Omental fat pad (tissue), 4 donors: Measurements from ENCODE around the gene FAT3. TPM values are rescaled to one million over a fixed set of nuclear protein-coding genes. Genes with fewer than 3 reads are reported as not detected.
A peak's percentile ranks its signal among the peaks of the same experiment; 100 is the strongest.

ENCODE experiments used
- ATAC-seq: fragments of 150-250 bp; one replicate; pipeline ENCODE4 v1.9.1; 2016; ENCODE audit warnings: mild to moderate bottlenecking, moderate library complexity; ENCODE audit not compliant: low FRiP score
- DNase-seq: peaks from one replicate; pipeline ENCODE4 v3.0.0-alpha.2; 2019; ENCODE audit warnings: low spot score
- total RNA-seq, 4 donors: library from RNA; depleted of rRNA; stranded (reverse); fragments of >200 nt; gene quantifications; one replicate each; pipeline ENCODE4 v1.1.0, GENCODE V29; 2016
- TF ChIP-seq, protein P1 (sequence below), 3 donors: fragments of 450-650 bp; IDR thresholded peaks; one replicate each; pipeline ENCODE4 v1.5.1; 2016 to 2017; ENCODE audit warnings: antibody characterized with exemption in 3 of 3, mild to moderate bottlenecking in 3 of 3, moderate library complexity in 2 of 3

FAT3 gene
- total RNA-seq, 4 donors from 2014 or later = 1.1 to 3.2 (median 2.2) TPM

DNA sequence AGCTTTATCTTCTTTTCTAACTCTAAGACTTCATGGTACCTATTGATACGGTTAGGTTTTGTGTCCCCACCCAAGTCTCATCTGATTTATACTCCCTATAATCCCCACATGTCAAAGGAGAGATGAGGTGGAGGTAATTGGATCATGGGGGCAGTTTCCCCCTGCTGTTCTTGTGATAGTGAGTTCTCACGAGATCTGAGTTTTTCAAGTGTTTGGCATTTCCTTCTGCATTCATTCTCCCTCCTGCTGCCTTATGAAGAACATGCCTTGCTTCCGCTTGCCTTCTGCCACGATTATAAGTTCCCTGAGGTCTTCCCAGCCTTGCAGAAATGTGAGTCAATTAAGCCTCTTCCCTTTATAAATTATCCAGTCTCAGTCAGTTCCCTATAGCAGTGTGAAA, 5.1 kb upstream of the FAT3 start:
- TF ChIP-seq, protein P1, sequence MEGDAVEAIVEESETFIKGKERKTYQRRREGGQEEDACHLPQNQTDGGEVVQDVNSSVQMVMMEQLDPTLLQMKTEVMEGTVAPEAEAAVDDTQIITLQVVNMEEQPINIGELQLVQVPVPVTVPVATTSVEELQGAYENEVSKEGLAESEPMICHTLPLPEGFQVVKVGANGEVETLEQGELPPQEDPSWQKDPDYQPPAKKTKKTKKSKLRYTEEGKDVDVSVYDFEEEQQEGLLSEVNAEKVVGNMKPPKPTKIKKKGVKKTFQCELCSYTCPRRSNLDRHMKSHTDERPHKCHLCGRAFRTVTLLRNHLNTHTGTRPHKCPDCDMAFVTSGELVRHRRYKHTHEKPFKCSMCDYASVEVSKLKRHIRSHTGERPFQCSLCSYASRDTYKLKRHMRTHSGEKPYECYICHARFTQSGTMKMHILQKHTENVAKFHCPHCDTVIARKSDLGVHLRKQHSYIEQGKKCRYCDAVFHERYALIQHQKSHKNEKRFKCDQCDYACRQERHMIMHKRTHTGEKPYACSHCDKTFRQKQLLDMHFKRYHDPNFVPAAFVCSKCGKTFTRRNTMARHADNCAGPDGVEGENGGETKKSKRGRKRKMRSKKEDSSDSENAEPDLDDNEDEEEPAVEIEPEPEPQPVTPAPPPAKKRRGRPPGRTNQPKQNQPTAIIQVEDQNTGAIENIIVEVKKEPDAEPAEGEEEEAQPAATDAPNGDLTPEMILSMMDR (IDR thresholded peaks at IDR 0.05) = no peak
- ATAC-seq = no peak
- no peak for DNase-seq

DNA sequence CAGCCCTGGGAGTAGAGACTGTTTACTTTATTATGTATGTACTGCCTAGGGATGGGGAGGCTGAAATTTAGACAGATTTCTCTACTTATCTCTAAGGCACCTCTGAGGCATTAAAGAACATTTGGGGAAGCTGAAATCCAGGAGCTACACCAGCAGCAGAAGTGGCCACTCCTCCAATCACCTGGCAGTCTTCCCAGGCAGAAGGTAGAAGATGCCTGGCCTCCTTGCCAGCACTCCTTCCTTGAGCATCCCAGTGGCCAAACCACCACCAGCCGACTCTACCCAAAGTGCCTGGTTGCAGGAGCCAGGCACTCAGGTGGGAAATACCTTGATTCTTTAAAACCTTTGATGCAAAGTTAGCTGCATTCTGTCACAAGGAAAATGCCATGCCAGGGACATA, 1.9 kb upstream of the FAT3 start:
- DNase-seq = no peak
- ATAC-seq = no peak
- TF ChIP-seq, protein P1 (IDR thresholded peaks at IDR 0.05) = no peak

DNA sequence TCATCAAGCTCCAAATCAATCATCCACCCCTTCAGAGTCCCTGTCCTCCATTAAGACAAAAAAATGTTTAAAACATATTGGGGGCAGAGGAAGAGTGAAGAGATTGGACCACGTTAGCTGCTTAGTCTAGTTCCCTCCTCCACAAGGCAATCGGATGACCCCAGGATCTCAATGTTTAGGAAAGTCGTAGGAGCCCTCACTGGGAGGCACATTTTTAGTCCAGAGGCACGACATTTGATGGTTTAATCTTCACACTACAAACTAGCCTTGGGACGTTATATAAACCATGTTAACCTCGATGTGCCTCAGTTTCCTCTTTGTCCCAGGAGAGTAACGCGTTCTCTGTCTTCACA, 588 bp upstream of the FAT3 start:
- DNase-seq (no peak), ATAC-seq (no peak)
- TF ChIP-seq, protein P1 (IDR thresholded peaks at IDR 0.05) = no peak

DNA sequence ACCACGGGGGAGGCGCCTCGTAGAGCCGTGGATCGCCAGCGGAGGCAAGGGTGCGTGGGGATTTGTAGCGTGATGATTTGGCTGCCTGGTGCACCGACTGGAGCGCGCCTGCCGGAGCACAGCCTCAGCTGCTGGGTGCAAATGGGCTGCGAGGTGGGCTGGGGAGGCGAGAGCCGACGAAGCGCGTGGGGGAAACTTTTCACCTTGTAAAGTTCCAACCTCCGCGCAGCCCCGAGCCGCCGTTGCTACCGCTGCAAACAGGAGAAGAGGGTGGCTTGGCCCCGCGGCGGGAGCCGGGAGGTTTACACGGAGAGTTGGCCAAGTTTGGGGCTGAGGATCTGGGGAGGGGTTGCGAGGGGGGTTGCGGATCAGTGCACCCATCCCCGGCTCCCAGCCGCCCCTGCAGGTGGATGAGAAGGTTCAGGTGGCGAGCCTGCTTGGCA, 528 bp downstream of the FAT3 start:
- ATAC-seq (peak; percentile 11), DNase-seq (no peak)
- TF ChIP-seq, protein P1 (IDR thresholded peaks at IDR 0.05) = no peak

DNA sequence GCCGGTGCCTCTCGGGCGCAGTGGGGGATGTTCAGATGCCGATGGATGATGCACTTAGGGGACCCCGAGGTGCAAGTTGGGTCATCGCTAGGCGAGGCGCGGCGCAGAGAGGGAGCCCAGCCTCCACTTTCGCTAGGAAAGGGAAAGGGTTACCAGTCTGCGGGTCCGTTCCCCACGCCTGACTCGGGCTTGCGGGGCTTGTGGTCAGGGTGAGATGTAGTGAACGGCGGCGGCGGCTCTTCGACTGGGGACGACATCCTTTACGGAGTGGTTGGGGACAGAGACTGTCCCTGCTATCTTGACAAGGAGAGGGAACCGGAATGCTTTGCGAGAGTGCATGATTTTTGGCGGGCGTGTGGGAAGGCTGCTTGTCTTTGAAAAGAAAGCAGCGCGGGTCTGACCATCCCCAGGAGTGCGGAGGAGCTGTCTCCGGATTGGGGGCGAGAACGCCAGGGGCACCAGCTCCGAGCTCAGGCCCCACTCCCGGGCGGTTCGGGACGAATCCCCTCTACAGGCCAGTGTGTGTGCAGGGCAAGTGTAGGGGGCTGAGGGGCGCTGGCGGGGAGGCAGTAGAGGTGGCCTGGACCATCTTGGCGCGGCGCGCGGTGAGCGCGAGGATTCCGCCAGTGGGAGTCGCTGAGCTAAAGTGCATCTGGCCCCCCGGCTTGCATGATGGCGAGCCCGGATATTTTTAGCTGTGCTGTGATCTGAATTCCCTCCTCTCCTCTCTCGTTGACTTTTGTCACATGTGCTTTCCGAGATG, 1.1 kb downstream of the FAT3 start:
- TF ChIP-seq, protein P1 (IDR thresholded peaks at IDR 0.05) = no peak
- DNase-seq = no peak
- no peak for ATAC-seq

DNA sequence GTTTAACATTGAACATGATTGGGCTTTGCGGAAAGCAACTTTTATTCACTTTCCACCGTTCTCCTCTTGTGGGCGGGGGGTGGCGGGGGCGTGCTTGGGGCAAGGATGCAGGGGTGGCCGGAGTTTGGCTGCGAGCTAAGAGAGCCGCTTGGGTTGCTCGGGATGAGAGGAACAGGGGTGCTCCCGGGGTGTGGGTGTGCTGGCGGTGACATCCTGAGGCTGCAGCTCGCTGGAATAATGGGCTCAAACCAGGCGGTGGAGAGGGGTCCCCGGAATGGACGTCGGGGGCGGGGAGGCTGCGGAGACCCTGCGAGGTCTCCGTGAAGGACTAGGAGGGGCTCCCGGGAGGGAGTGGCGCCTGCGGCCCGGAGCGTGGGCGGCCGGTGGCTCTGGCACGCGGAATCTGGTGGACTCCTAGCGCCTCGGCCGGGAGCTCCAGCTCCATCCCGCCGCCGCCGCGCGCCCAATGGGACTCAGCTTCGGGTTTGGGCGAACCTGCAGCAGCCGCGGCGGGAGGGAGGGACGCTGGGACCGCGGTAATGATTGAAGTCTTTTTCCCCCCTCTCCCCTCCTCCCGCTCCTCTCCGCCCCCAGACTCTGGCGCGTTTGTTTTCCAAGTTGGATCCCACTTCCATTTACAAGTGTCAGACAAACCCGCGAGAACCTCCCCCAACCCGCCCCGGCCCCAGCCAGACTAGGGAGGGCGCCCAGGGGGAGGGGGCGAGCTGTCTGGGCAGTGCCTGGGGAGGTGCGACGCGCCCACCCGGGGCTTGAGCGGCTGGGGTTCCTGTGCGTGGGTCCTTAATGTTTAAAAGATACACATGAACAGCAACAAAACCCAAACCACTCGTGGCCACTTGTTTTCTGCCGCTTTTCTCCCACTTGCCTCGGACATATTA, 2.0 kb downstream of the FAT3 start:
- DNase-seq = no peak

More for the DNA sequence above, 2.0 kb downstream of the FAT3 start:
- TF ChIP-seq, protein P1 (IDR thresholded peaks at IDR 0.05) = no peak
- no peak for ATAC-seq
